ENCODE data around the gene DCUN1D1.

DNA sequence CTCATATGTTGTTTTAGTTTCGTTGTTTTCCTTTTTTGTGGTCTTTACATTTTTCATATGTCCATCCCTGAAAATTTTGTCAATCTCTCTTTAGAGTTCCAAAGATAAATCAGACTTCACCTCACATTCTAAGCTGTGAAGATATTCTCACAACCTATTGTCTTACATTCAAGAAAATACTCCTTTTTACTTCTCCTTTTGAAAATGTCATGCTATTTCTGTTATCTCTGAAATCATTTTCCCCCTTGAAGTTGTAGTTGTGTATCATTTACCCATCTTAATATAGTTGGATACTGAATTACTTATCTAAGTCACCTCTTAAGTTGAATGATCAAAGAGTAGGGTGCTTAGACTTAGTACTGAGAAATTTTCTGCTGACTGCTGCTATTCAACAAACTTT is 74.3 kb downstream of the DCUN1D1 start:
- TF ChIP-seq GATA2 (IDR thresholded peaks at IDR 0.05; ENCODE audit: low read depth, low read length) = no peak
- no peak for TF ChIP-seq GATA3 (IDR thresholded peaks at IDR 0.05; ENCODE audit: low read depth, low read length)

All from SH-SY5Y (cell line).